Endometrium (tissue), 2 donors: ENCODE measurements around the gene OCA2.

Experiments used
- FAIRE-seq: peaks from 2 replicates; lab custom pipeline; 2012; peaks lifted over from hg19 to GRCh38; lab: Jason Lieb, UNC
- donor health status: control.
- donor health status: control.

Gene OCA2

DNA sequence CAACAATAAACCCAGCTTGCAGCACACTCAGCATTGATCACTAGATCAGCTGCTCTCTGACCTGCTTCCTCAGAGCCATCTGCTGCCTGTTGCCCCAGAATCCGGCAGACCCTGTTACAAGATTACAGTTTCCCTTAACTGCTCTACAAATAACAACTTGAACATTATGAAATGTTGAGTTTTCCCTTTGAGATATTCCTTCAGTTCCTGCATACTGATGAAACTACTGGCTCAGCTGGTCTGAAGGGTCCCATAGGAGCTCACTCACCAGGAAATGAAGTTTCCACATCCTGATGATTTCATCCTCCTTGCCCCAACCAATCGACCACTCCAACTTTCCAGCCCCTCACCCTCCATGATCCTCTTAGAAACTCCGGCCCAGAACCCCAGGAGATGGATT, 281.9 kb downstream of the OCA2 start:
- FAIRE-seq = no peak

DNA sequence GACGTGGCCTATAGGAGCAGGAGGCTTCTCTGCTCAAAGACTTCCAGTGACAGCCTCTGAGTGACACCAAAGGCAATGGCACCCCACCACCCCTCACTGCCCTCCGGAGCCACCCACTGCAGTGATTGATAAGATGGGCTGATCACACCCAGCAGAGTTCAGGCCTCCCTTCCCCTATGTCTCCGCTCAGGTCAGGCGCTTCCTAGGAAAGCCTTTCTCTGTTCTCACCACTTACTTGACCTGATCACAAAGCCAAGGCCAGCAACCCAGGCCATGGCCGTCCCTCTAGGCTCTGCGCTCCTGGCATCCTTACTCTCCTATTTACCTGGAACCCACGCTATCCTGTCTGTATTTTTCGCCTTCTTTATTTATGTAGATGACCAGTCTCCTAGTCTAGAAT, 282.3 kb downstream of the OCA2 start:
- no peak for FAIRE-seq

DNA sequence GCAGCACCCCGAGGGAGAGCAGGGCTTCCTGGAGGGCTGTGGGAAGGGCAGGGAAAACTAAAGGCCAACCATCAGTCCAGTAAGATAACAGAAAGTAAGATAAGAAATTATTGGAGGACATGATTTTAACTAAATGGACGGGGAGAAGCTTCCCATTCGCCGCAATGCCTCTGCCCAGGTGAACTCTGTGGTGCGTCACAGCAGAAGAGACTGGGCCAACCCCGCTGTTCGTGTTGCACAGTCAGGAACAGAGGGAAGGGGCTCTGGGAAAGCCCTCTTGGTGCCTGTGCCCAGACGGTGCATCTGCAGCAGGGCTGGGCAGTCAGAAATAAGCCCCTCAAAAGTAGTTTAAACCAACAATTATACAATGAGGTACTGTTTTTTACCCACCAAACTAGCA, 284.1 kb downstream of the OCA2 start:
- FAIRE-seq = no peak

DNA sequence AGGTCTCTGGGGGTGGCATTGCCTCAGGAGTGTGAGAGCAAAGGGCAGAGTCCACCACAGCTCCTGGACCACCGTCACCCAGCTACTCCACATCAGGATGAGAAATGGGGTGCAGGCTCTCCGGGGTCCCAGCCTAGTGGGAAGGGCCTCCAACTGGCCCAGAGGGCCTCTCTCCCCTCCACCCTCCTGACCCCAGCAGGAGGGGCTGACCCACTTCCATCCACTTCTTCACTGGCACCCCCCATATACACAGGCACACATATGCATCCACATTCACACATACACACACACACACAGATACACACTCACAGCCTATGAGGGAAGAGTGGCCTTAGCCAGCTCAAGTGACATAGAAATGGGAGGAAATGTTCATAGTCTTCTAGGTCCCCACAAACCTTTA, 286.0 kb downstream of the OCA2 start:
- FAIRE-seq = no peak

GRCh38 chr15:27808182-27808581, 290.9 kb downstream of the OCA2 start:
- FAIRE-seq = no peak

GRCh38 chr15:27807335-27807734, 291.8 kb downstream of the OCA2 start:
- no peak for FAIRE-seq

DNA sequence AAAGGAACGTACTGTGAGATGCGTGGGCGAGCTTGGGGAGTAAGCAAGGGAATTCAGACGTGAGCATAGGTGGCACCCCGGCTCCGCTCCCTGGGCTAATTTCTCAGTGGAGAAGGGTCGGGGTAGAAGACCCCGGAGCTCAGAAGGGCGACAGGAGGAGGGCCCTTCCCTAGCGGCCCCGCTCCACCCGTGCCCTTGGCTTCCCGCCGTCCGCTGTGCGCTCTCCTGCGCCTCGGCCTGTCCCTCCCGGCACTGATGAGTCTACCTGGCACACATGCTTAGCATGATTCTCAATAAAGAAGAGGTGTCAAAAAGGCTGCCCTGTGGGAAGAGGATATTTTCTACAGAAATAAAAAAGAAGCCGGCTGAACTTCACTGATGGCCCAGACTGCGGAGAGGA, 292.7 kb downstream of the OCA2 start:
- FAIRE-seq = no peak

DNA sequence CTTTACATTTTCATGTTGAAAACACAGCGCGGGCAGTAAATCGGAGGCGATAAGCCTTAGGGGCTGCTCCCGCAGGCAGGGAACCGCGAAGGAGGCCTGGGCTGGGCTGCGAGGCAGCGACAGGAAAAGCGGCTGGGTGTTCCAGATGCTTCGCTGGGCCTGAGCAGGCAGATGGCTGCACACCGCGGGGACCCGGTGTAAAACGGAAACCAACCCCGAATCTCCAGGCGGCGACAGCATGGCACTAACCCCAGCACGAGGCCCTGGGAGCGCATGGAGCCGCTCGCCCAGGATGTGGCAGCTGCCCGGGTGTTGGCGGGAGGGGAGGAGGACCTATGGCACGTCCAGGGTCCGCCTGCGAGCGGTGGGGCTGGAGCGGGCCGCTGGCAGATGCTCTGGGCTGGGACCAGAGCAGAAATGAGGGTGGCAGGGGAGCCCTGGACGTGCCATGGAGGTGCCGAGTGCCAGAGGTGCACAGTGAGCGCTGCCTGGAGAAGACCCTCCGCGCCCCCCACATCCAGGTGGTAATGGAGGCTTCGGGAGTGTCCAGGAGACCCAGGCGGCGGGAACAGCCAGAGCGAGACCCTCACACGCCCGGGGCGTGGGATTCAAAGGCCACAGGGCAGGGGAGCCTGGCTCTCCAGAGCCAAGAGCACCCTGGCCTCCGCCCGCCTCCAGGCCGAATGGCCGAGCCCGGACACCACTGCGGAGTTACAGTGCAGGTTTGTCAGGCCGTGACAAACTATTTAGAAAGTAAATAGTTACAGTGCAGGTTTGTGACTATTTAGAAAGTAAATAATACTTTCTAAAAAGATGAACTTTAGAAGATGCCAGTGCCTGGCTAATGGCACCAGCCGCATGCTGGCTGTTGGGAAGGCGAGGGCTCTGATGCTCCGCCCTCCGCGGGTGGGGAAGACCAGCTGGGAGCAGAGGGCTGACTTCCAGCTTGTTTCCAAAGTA, 293.6 kb downstream of the OCA2 start:
- FAIRE-seq = no peak

GRCh38 chr15:27804569-27805260, 294.4 kb downstream of the OCA2 start:
- no peak for FAIRE-seq

DNA sequence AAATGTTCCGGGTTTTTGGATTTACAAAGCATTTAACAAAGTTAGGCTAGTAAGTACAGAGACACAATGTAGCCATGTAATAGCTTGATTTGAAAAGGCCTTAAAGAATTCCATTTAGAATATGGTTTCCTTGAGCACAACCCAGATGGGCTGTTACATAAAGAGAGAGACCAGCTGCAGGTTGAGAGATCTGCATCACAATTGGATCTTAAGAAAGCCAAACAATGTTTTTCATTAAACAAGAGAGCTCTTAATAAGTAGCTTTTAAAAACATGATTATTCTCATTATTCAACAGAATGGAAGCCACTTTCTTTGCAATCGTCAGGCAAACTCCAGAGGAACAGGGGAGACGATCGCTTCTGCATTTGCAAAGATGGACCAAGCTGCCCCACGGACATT, 300.3 kb downstream of the OCA2 start:
- FAIRE-seq = no peak

DNA sequence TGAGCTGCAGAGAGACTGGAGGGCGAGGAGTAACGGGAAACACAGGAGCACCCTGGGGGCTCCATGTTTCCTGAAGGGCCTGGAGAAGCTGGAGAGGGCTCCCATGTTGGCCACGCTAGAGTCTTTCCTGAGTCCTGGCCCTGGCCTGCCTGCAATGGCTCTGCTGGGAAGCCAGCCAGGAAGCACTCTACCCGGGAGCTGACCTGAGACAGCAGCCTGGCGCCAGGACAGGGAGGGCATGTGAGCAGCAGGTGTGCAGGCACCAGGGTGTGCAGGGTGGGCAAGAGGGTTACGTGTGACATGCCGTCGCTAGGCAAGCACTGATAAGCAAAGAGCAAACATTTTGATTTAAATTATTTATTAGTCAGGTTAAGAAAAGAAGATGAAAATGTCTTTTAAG, 301.4 kb downstream of the OCA2 start:
- no peak for FAIRE-seq

DNA sequence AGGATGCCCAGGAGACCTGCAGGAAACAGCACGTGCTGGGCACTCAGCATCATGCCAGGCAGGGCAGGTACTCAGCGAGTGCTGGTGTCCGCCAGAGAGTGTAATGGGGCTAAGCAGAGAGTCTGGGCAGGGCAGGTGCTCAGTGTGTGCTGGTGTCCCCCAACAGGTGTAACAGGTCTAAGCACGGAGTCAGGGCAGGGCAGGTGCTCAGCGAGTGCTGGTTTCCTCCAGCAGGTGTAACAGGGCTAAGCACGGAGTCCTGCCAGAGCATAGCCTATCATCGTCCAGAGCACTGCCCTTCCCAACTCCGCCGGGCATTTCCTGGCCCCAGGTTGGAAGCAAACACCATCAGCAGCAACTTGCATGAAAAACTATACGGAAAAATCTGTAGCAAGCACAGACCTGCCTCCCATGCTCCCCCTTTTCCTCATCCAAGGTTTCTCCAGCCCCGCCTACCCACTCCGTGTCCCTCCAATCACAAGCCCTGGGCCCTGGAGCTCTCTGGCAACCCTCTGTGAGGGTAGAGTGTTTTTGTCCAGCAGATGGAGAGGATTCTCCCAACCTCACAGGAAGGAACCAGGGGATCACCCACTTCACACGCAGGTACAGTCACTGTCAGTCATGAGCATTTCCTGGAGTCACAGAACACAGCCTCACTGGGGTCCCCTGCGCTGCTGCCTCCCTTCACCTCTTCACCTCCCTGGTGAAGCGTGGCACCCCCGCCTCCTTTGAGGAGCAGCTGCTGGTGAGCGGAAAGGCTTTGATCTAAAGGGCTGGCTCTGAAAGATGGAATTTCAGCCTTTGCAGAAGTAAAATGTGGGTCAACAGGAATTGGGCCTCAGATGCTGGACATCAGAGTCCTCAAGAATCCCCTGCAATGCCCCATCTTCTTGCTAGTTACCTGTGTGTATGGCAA, 302.5 kb downstream of the OCA2 start:
- FAIRE-seq = no peak

DNA sequence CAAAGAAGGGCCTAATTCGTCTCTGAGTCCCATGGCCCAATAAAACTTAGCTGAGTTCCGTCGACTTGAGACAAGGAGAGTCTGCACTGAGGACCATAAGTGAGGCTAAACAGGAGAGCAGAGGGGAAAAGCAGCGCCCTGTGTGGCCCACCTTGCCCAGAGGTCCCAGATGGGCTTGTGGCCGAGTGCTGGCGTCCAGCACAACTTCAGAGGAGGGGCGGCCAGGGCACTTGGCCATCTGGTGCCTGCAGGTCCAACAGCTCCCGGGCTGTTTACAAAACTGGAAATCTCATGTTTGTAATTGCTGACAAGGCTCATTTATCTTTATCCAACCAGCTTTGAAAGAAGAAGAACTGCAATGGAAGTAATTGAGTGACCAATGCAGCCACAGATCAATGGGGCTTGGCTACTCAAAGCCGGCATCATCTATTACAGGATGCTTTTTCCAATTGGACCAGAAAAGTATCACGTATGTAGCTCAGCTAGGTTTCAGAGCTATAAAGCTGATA, 306.3 kb downstream of the OCA2 start:
- FAIRE-seq = no peak

DNA sequence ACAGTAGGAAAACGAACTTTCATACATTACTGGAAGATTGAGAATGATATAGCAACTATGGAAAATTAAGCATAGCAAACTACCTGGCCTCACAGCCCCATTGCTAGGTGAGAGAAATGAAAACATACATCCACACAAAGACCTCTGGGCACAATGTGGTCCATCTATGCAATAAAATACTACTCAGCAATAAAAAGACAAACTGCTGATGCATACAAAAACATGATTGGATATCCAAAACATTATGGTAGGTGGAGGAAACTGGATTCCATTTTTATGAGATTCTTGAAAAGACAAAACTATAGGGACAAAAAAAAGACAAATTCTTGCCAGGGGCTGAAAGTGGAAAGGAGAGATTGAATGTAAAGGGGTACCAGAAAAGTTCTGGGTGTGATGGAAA, 308.8 kb downstream of the OCA2 start:
- no peak for FAIRE-seq

DNA sequence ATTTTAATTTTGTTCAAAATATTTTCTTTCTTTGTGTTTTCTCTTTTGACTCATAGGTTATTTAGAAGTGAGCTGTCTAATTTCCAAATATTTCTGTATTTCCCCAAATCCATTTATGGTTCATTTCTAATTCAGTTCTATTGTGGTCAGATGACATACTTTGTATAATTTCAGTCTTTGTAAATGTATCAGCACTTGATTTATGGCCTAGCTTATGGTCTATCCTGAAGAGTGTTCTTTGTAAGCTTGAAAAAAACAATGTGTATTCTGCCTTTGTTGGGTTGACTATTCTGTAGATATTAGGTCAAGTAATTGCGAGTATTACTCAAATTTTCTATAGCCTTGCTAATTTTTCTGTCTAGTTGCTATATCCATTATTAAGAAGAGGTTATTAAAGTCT, 311.2 kb downstream of the OCA2 start:
- FAIRE-seq = no peak

GRCh38 chr15:27784107-27784506, 315.0 kb downstream of the OCA2 start:
- FAIRE-seq = no peak

DNA sequence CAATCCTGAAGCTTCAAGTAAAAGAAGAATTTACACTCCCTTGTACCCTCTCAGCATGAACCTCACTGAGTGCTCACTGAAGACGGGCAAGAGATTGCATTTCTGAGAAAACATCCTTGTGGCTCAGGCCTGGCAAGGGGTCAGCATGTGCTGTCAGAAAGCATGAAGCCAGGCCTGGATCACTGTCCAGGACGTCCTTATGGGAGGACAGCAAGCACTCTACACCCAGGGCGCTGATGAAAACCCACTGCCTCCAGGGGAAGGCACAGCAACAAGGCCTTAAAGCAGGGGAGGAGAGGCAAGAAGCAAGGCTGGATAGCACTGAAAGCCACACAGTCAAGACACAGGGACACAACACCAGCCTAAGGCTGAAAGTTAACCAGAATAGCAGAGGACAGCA, 315.4 kb downstream of the OCA2 start:
- no peak for FAIRE-seq

DNA sequence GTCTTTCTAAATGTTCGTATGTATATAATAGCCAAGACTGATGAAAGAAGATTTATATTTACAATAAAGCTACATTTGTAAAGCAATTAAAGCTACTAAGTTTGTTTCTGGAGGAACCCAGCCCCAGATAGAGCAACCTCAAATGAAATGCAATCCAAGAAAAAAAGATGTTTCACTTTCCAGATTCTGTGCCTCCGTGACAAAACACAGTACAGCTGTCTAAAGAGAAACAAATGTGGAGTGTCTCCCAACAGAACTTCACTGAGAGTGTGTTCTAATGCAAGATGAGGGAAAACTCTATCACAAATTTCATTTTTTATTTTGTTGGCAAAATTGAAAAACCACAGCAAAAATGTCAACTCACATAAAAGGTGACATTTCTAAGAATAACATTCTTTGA, 317.0 kb downstream of the OCA2 start:
- peak; percentile 72 for FAIRE-seq

- FAIRE-seq = no peak
Observed at GRCh38 chr15:27776501-27776900, 322.6 kb downstream of the OCA2 start.

GRCh38 chr15:27774638-27775037, 324.5 kb downstream of the OCA2 start:
- no peak for FAIRE-seq

DNA sequence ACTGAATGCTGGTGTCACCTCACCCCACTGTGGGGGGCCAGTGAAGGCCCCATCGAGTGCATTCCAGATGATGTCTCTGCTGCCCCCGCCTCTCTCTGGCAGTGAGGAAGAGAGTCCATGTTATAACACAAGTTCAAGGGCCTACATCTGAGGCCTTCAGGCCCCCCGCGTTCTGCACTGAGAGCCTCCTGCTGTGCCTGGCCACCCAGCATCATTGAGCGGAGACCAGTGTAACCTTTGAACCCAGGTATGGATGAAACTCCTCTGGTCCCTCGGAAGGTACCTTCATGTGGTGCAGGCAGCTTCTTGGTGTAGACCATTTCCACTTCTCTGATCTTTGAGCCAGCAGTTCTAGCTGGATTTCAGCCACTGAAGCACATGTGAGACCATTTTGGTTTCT, 324.9 kb downstream of the OCA2 start:
- FAIRE-seq = no peak

DNA sequence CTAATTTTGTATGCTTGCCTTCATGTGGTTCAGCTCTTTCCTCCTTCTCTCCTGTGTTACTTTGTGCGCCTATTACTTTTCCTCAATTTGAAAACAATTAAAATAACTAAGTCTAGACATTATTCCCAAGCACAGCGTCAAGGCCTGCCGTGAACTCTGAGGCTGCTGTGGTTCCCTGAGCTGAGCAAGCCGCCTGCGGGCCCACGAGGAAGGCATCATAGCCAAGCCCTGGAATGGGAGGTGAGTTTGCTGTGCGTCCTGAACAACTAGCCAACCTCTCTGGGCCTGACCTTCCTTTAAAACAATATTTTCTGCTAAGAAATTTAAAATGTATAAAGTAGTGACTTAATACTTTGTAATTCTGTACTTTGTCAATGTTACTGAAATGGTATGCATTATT, 327.2 kb downstream of the OCA2 start:
- no peak for FAIRE-seq
